Loucy (cell line): ENCODE measurements around the gene TEX261.

ENCODE experiments used
- EZH2phosphoT487 ChIP-seq: fragments of 200-600 bp; IDR thresholded peaks from 2 replicates; pipeline ENCODE4 v1.6.1; 2018; ENCODE audit warnings: antibody characterized with exemption, mild to moderate bottlenecking, moderate library complexity, borderline replicate concordance
- TF ChIP-seq, protein P1 (sequence below): fragments of 200-600 bp; sonication (generic); conservative IDR thresholded peaks from 2 replicates; pipeline ENCODE4 v1.5.1; 2014; ENCODE audit warnings: mild to moderate bottlenecking, antibody characterized with exemption, low read length

DNA sequence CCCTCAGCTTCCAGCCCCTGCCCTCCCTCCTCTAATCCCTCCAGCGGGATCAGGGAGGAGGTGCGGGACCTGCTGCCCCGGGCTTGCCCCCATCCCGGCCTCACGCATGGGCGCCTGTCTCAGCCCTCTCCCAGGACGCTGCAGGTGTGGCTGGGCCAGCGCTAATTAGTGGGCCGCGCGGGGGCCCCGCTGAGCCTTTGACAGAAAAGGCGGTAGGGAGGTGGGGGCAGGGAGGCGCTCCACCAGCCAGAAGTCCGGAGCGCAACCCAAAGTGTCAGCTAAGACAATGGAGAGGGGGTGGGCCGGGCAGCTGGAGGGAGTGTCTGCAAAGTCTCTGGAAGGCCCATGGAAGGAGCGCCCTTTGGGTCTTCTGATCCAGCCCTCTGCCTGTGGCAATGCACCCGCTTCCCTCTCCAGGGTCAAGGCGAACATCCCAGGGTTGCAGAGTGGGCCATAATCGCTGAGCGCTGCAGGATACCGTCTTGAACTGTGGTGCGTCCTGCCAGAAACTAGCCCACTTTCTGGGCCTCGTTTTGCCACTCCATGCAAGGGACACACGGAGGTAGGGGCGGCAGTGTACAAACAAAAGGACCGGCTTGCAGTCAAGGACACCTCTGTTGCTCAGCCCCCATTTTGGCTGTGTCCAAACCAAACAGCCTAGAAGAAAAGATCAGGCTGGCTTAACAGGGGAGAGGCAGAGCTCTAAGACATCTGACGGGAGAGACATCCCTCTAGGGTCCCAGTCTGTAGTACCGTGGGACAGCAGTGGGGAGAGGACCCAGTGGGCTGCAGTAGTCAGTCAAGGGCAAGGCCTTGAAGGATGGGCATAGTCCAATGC lies 55.5 kb downstream of the TEX261 start:
- TF ChIP-seq, protein P1, sequence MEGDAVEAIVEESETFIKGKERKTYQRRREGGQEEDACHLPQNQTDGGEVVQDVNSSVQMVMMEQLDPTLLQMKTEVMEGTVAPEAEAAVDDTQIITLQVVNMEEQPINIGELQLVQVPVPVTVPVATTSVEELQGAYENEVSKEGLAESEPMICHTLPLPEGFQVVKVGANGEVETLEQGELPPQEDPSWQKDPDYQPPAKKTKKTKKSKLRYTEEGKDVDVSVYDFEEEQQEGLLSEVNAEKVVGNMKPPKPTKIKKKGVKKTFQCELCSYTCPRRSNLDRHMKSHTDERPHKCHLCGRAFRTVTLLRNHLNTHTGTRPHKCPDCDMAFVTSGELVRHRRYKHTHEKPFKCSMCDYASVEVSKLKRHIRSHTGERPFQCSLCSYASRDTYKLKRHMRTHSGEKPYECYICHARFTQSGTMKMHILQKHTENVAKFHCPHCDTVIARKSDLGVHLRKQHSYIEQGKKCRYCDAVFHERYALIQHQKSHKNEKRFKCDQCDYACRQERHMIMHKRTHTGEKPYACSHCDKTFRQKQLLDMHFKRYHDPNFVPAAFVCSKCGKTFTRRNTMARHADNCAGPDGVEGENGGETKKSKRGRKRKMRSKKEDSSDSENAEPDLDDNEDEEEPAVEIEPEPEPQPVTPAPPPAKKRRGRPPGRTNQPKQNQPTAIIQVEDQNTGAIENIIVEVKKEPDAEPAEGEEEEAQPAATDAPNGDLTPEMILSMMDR = no peak
- no peak for TF ChIP-seq EZH2phosphoT487
